G401 (cell line): ENCODE results near the gene FOXA2. TPM values are rescaled to one million over a fixed set of nuclear protein-coding genes. Genes with fewer than 3 reads are reported as not detected.

ENCODE experiments used
- DNase-seq: peaks from one replicate; pipeline ENCODE4 v3.0.0-alpha.2; 2015; ENCODE audit warnings: low spot score
- in situ Hi-C: cut with HindIII; loops from 2 replicates; pipeline ENCODE4 v1.10.0; 2016; ENCODE audit warnings: low sequenced_read_pairs, mixed read lengths
- total RNA-seq: library from RNA; depleted of rRNA; stranded (reverse); fragments of >200 nt; shearing (Covaris generic); gene quantifications from 2 replicates; pipeline ENCODE4 v1.2.3, GENCODE V29; 2014

FOXA2 gene
- total RNA-seq, 1 experiment from 2014 or later = not detected

DNA sequence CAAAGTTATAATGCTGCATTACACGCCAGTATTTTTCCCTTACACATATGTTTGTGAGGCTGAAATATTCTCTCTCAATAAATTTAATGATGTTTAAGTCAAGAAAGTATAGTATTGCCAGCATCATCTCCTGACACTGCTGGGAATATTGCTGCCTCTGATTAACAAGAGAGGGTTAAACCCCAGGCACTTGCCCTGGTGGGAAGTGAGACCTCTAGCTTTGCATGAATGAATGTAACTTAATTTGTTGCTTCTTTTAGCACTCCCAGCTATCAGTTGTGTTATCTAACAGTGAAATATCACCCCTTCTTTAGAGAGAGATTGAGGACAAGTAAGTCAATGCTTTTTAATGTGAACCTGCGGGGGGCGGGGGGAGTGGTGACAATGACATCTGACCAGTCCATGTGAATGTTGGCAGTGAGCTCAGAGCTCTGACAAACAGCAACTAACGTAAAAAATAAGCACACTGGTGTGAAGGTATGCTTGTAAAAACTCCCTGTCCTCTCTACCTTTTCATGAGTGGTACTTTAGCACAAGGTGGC lies 9.8 kb downstream of the FOXA2 start:
- no peak for DNase-seq
- in situ Hi-C loops = no loop called here

DNA sequence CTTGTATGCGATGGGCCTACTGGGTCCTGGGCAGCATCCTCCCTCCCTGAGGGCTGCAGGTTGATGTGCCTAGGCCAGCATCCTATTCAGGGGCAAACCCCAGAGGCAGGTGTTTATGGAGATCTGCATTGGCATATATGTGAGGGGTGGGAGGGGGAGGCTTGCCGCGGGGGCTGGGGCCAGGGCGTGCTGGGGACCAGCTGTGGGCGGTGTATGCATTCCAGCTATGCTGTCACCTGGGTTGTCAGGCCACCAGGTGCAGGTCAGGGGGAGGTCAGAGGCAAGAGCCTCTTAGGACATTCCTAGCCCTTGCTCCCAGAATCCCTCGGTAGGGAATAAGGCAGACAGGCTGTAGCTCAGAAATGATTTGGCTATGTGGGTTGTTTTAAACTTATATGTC lies 11.9 kb downstream of the FOXA2 start:
- DNase-seq = no peak
- in situ Hi-C loops = no loop called here

- in situ Hi-C loops = no loop called here
- no peak for DNase-seq
These were observed 12.3 kb downstream of the FOXA2 start for GRCh38 chr20:22572023-22572422.

DNA sequence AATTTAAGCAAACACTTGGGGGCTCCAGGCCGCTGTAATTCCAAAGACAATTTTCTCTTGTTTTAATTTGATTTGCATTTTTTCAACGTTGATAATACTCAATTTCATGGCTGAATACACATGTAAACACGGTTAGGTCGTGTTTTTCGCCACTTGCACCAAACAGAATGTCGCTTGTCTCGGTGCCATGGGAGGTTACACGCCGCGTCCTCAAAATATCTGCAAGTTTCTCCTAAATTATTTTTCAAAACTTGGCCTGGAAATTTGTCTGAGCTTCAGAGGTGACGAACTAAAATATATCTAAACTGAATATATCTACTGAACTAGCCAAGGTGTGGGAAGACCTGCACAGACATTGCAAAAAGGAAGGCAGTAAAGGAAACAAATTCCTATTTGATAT lies 15.0 kb downstream of the FOXA2 start:
- no peak for DNase-seq
- in situ Hi-C loops = no loop called here

- no peak for DNase-seq
- in situ Hi-C loops = no loop called here
These were observed 15.5 kb downstream of the FOXA2 start for GRCh38 chr20:22568872-22569344.

GRCh38 chr20:22567944-22568871 lies 16.2 kb downstream of the FOXA2 start:
- in situ Hi-C loops = no loop called here
- DNase-seq = no peak

GRCh38 chr20:22566876-22567658 lies 17.3 kb downstream of the FOXA2 start:
- no peak for DNase-seq
- in situ Hi-C loops = no loop called here

- no peak for DNase-seq
- in situ Hi-C loops = no loop called here
These were observed 21.1 kb downstream of the FOXA2 start for GRCh38 chr20:22563062-22563965.

DNA sequence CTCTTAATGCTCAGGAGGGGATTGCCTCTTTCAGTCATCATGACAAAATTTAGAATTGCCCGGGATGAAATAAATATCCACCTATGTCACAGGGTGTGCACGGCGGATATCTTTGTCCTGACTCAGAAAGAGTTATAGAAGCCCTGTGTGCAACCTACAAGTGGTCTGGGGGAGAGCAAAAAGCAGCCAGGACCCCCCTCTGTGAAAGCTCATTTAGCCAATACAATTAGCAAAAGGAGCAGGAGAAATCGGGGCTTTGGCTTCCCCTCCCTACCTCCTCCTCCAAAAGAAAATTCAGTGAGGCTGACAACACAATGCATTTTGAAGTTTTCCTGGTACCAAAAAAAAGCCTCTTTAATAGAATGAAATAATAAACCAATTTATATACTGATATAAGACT lies 21.8 kb downstream of the FOXA2 start:
- in situ Hi-C loops = no loop called here
- DNase-seq = no peak

GRCh38 chr20:22561965-22562577 lies 22.3 kb downstream of the FOXA2 start:
- DNase-seq = no peak
- in situ Hi-C loops = no loop called here

DNA sequence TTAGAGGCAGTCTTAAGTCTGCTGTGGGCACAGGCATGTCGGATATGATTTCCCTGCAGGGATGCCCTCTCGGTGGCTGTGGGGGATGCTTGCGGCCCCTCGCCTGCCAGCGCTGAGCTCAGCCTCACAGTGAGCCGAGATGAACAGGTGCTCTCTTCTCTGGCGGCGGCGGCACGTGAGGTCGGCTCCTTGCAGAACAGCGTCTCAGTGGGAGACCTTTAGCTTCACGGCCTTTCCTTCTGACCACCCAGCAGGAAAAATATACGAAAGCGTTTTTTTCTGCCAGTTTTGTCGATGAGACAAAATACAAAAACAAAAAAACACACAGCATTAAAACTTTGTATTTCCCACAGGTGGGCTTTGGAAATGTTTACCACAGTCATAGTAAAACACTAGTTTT lies 23.6 kb downstream of the FOXA2 start:
- DNase-seq = no peak
- in situ Hi-C loops = no loop called here

DNA sequence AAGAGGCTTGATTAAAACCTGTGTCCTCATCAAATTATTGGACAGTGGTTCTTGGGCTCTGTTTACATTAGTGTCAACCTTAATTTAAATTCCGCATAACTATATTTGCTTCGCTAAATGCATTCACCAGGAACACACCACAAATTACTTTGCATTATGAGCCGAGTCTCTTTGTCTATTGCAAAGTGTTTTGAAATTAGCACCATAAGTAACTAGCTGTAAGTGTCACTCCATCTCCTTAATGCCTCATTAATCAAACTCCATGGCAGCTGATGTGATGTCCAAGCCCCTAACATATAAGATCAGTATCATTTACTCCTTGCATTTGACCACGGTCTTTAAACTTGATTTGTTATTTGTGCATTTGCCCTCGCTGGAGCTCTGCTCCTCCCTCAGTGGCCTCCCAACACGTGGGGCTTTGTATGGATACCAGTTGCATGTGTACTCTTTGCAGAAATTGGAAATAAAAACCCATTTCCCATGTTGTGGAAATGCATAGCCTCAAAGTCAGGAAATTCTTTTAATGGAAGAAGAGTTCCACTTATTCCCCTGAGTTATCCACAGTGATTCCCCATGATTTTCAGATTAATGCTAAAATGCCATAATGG lies 24.6 kb downstream of the FOXA2 start:
- in situ Hi-C loops = no loop called here
- no peak for DNase-seq

- in situ Hi-C loops = no loop called here
- DNase-seq = no peak
These were observed 26.7 kb downstream of the FOXA2 start for GRCh38 chr20:22557403-22558276.

DNA sequence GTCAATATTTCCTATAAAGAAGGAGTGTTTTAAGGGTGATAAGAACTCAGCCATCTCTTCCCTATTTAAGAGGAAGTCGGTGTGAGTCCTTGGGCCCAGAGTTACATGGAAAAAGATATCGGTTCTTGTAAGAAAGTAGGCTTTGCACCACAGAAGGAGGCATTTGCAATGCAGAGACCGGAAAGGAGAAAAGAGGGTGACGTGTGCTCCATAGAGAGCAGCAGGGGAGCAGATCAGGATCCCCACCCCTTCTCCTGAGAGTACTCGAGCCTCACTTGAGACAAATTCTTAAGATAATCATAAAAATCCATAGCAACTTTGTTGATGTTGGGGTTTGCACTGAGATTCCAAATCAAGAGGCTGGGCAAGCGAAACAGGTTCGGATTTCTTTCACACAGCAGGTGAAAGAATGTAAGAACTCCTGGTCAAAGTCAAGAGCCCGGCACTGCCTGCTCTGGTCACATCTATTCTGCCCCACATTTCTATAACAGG lies 27.8 kb downstream of the FOXA2 start:
- in situ Hi-C loops = no loop called here

GRCh38 chr20:22555791-22556564 lies 28.4 kb downstream of the FOXA2 start:
- in situ Hi-C loops = no loop called here
- no peak for DNase-seq

More for the DNA sequence above, 27.8 kb downstream of the FOXA2 start:
- DNase-seq = no peak

DNA sequence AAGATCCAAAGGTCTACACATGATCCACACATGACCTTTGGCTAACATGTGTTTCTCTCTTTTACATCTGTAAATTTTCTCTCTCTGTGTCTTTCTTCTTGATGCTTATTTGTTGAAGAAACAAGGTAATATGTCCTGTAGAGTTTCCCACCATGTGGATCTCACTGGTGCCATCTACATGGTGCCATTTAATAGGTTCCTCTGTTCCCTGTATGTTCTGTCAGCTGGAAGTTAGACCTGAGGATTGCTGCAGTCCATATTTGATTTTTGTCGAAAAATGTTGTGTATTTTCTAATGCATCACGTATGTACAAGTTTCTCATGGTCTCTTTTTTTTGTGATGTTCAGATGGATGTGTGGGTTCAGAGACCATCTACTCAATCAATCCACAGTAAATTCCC lies 30.0 kb downstream of the FOXA2 start:
- in situ Hi-C loops = no loop called here

More for the DNA sequence above, 30.0 kb downstream of the FOXA2 start:
- no peak for DNase-seq
